ENCODE data around the gene SRSF5. TPM values are rescaled to one million over a fixed set of nuclear protein-coding genes. Genes with fewer than 3 reads are reported as not detected.

SRSF5 gene
- total RNA-seq, 1 experiment from 2014 or later, result 389 TPM

- no peak for TF ChIP-seq CTCF (conservative IDR thresholded peaks at IDR 0.05)
- DNase-seq, result no peak
- no CpG with 5 or more reads among the region's 5 CpGs for WGBS (ENCODE audit: extremely low coverage, insufficient read length, low lambda C conversion rate)
- no peak overlapping the region for H3K4me2 ChIP-seq (ENCODE audit: insufficient read depth, insufficient read length, low read length)
- Mint-ChIP-seq H3K4me1 (peaks cover 0 to 12% of the 10 kb centered on the region in 2 experiments; a peak in 3 of 4 replicates), H3K27me3 (ENCODE audit: low read depth) (no peaks in the 10 kb centered on the region), H3K27ac (no peak overlapping the region), H3K36me3 (ENCODE audit: insufficient read depth in 1 of 3, low read depth in 3 of 3) (no peaks in the 10 kb centered on the region), H3K4me3 (no peak overlapping the region), H3K9me3 (no peaks in the 10 kb centered on the region; a peak in 1 of 5 replicates)
- no peaks in the 10 kb centered on the region for H3K23me2 ChIP-seq (ENCODE audit: insufficient read length, low read depth, low read length, poor library complexity, severe bottlenecking)
- H3K4ac ChIP-seq (ENCODE audit: low read depth, low read length), result no peak overlapping the region
- H3K56ac ChIP-seq (ENCODE audit: insufficient read length, low read depth, low read length), result no peak overlapping the region
- no peaks in the 10 kb centered on the region for H3K27me3 ChIP-seq (ENCODE audit: insufficient read depth, low read length)
- no peak overlapping the region for H2BK120ac ChIP-seq (ENCODE audit: low read depth, low read length, poor library complexity, severe bottlenecking)
- no peak overlapping the region for H2BK5ac ChIP-seq (ENCODE audit: insufficient read length, low read length)
- H3K79me2 ChIP-seq (ENCODE audit: insufficient read depth, low read length), result no peaks in the 10 kb centered on the region
- no peak overlapping the region for H2BK15ac ChIP-seq (ENCODE audit: low read depth, low read length)
- no peak overlapping the region for H2BK20ac ChIP-seq (ENCODE audit: low read depth, low read length, poor library complexity, severe bottlenecking)
- no peak overlapping the region for H2BK12ac ChIP-seq (ENCODE audit: insufficient read length, low read depth, low read length)
- H3K18ac ChIP-seq (ENCODE audit: insufficient read length, low read depth, low read length), result no peak overlapping the region
- H3K9me3 ChIP-seq (ENCODE audit: control insufficient read depth, low read depth, low read length), result no peaks in the 10 kb centered on the region
- no peak overlapping the region for H4K8ac ChIP-seq (replicated peaks; ENCODE audit: insufficient read length, low read depth, low read length)
- H3T11ph ChIP-seq (ENCODE audit: low read length), result no peak overlapping the region
- no peak overlapping the region for H4K91ac ChIP-seq (ENCODE audit: insufficient read length, low read depth, low read length)
- no peak overlapping the region for H2AK5ac ChIP-seq (ENCODE audit: insufficient read length, low read length)
- H4K20me1 ChIP-seq (ENCODE audit: control insufficient read depth, insufficient read depth, insufficient read length), result no peaks in the 10 kb centered on the region
- no peak overlapping the region for H4K5ac ChIP-seq (ENCODE audit: insufficient read length, low read depth, low read length)
- no peak overlapping the region for H3K27ac ChIP-seq (ENCODE audit: insufficient read length, low read depth, low read length)
- H3K23ac ChIP-seq (ENCODE audit: insufficient read length, low read depth, low read length), result no peak overlapping the region
- no peak overlapping the region for H3K14ac ChIP-seq (ENCODE audit: insufficient read depth, low read length)
- H3K4me1 ChIP-seq (ENCODE audit: insufficient read depth, low read length), result no peaks in the 10 kb centered on the region
- no peaks in the 10 kb centered on the region for H3K79me1 ChIP-seq (ENCODE audit: insufficient read depth, low read depth, low read length, poor library complexity, severe bottlenecking)
- no peak overlapping the region for H2AFZ ChIP-seq (ENCODE audit: low read length)
- no peak overlapping the region for H3K9ac ChIP-seq (ENCODE audit: extremely low read depth, insufficient read length, low read length)
Measured at GRCh38 chr14:69816216-69816615, 49.3 kb downstream of the SRSF5 start.
